HepG2 (cell line): Measurements from ENCODE around the gene SPNS1. TPM values are rescaled to one million over a fixed set of nuclear protein-coding genes. Genes with fewer than 3 reads are reported as not detected.

Experiments used
- CENPX ChIP-seq: sonication (generic); formaldehyde crosslinking; IDR thresholded peaks from 2 replicates; pipeline ENCODE4 v1.9.0; 2021; ENCODE audit warnings: mild to moderate bottlenecking, missing genetic modification reagents, moderate library complexity
- CTCF ChIP-seq: sonication (generic); formaldehyde crosslinking; IDR thresholded peaks from 2 replicates; pipeline ENCODE4 v1.5.0; 2020; ENCODE audit warnings: mild to moderate bottlenecking, missing genetic modification reagents, moderate library complexity
- FOSL2 ChIP-seq: sonication (generic); formaldehyde crosslinking; IDR thresholded peaks from 2 replicates; pipeline ENCODE4 v1.4.0; 2020; ENCODE audit warnings: missing genetic modification reagents
- HNRNPLL ChIP-seq: fragments of 200-400 bp; formaldehyde crosslinking; IDR thresholded peaks from 2 replicates; pipeline ENCODE4 v1.6.1; 2017; ENCODE audit warnings: mild to moderate bottlenecking, low read depth, low read length; ENCODE audit not compliant: poor library complexity, severe bottlenecking
- IKZF1 ChIP-seq: fragments of 450-650 bp; IDR thresholded peaks from 2 replicates; pipeline ENCODE4 v1.7.1; 2016
- MAX ChIP-seq: IDR thresholded peaks from 2 replicates; pipeline ENCODE4 v1.6.1; 2012; ENCODE audit warnings: inconsistent platforms
- MEF2D ChIP-seq: sonication (generic); formaldehyde crosslinking; IDR thresholded peaks from 2 replicates; pipeline ENCODE4 v1.5.1; 2020; ENCODE audit warnings: mild to moderate bottlenecking, missing genetic modification reagents
- MEIS1 ChIP-seq: sonication (generic); formaldehyde crosslinking; IDR thresholded peaks from 2 replicates; pipeline ENCODE4 v1.9.0; 2021; ENCODE audit warnings: mild to moderate bottlenecking, missing genetic modification reagents, moderate library complexity, borderline replicate concordance
- MXD4 ChIP-seq: IDR thresholded peaks from 2 replicates; pipeline ENCODE4 v1.6.1; 2016; ENCODE audit warnings: mild to moderate bottlenecking, missing biosample characterization, missing genetic modification reagents
- PLRG1 ChIP-seq: fragments of 450-650 bp; conservative IDR thresholded peaks from 2 replicates; pipeline ENCODE4 v1.6.1; 2016
- RBM22 ChIP-seq: fragments of 200-400 bp; formaldehyde crosslinking; optimal IDR thresholded peaks from 2 replicates; pipeline ENCODE3; 2017; ENCODE audit warnings: mild to moderate bottlenecking, low read length, moderate library complexity
- RORA ChIP-seq: sonication (generic); formaldehyde crosslinking; IDR thresholded peaks from 2 replicates; pipeline ENCODE4 v1.5.0; 2020; ENCODE audit warnings: mild to moderate bottlenecking, missing genetic modification reagents, moderate library complexity
- SIN3A ChIP-seq: IDR thresholded peaks from 2 replicates; pipeline ENCODE4 v1.6.1; 2011; ENCODE audit warnings: low read depth, mild to moderate bottlenecking, control low read depth, low read length, borderline replicate concordance
- SRSF9 ChIP-seq: fragments of 200-400 bp; formaldehyde crosslinking; IDR thresholded peaks from 2 replicates; pipeline ENCODE4 v1.6.1; 2018; ENCODE audit warnings: borderline replicate concordance, mild to moderate bottlenecking, low read depth, low read length; ENCODE audit not compliant: insufficient read depth, poor library complexity, severe bottlenecking
- ZFX ChIP-seq: sonication (generic); formaldehyde crosslinking; IDR thresholded peaks from 2 replicates; pipeline ENCODE4 v1.4.0; 2020; ENCODE audit warnings: mild to moderate bottlenecking, low read depth, missing genetic modification reagents, moderate library complexity
- ZNF530 ChIP-seq: sonication (generic); formaldehyde crosslinking; IDR thresholded peaks from 2 replicates; pipeline ENCODE4 v1.5.0; 2020; ENCODE audit warnings: low read depth, mild to moderate bottlenecking, missing genetic modification reagents
- ZNF629 ChIP-seq: sonication (generic); formaldehyde crosslinking; conservative IDR thresholded peaks from 2 replicates; pipeline ENCODE4 v1.5.0; 2020; ENCODE audit warnings: missing genetic modification reagents
- ZNF792 ChIP-seq: IDR thresholded peaks from 2 replicates; pipeline ENCODE4 v1.6.1; 2016
- polyA plus RNA-seq, 8 experiments: library from polyadenylated mRNA; depleted of rRNA in 3 of 8; stranded (reverse) in 7 of 8; unstranded in 1 of 8; fragments of >200 nt; fragmentation: Illumina TruSeq in 4 of 8; extraction: Trizol in 4 of 8; gene quantifications; 2 replicates each; pipeline versions ENCODE4 v1.2.1 to v1.2.3, GENCODE V29; 2011 to 2016; ENCODE audit warnings: low read depth in 4 of 8, missing spikeins in 1 of 8, mixed read lengths in 1 of 8; ENCODE audit not compliant: insufficient read depth in 1 of 8
- total RNA-seq, 5 experiments: library from RNA; depleted of rRNA; stranded (reverse); fragments of >200 nt; fragmentation: Illumina TruSeq; extraction: Trizol; gene quantifications; 2 replicates each; pipeline ENCODE4 v1.2.3, GENCODE V29; 2016; ENCODE audit warnings: low read depth in 1 of 5
- TF ChIP-seq, protein P1 (sequence below): sonication (generic); formaldehyde crosslinking; IDR thresholded peaks from 2 replicates; pipeline ENCODE4 v1.8.1; 2023; ENCODE audit warnings: mild to moderate bottlenecking, missing genetic modification reagents, borderline replicate concordance
- TF ChIP-seq, protein P2 (sequence below): sonication (generic); formaldehyde crosslinking; IDR thresholded peaks from 2 replicates; pipeline ENCODE4 v1.4.0; 2020; ENCODE audit warnings: low read depth, missing genetic modification reagents
- TF ChIP-seq, protein P3 (sequence below): sonication (generic); formaldehyde crosslinking; IDR thresholded peaks from 2 replicates; pipeline ENCODE4 v1.4.0; 2020; ENCODE audit warnings: mild to moderate bottlenecking, missing genetic modification reagents
- TF ChIP-seq, protein P4 (sequence below): sonication (generic); formaldehyde crosslinking; IDR thresholded peaks from 2 replicates; pipeline ENCODE4 v1.5.1; 2020; ENCODE audit warnings: mild to moderate bottlenecking, missing genetic modification reagents, moderate library complexity

SPNS1 gene
- total and polyA plus RNA-seq, 2 of the 13 experiments (the other 11 are each of a cell fraction or from before 2014, with no cell fraction given): 25.6 to 38.8 TPM

DNA sequence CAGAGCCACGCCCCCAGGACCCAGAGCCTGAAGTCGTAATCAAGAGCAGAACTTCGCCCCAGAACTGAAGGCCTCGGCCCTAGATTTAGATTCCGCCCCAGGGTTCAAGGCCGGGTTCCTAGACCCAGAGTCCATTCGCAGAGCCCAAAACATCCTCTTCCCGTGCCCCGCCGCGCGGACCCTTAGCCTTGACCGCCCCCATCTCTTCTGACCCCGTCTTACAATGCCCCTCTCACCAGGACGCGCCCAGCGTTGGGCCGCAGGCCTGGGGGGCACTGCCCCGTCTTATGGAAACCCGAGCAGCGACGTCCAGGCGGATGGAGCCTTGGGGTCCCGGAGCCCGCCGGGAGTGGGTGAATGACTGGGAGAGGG, 37.8 kb upstream of the SPNS1 start (continued):
- TF ChIP-seq, protein P1, sequence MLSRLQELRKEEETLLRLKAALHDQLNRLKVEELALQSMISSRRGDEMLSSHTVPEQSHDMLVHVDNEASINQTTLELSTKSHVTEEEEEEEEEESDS (CRISPR knock-in tag): no peak
- TF ChIP-seq MEF2D (CRISPR knock-in tag) (no peak), CENPX (no peak), CTCF (CRISPR knock-in tag) (no peak), MXD4 (CRISPR knock-in tag) (no peak), MAX (no peak), HNRNPLL (no peak), ZFX (CRISPR knock-in tag) (peak; percentile 74), SIN3A (no peak), SRSF9 (no peak), IKZF1 (no peak), RBM22 (no peak), PLRG1 (no peak), ZNF530 (CRISPR knock-in tag) (no peak), RORA (CRISPR knock-in tag) (no peak), MEIS1 (CRISPR knock-in tag) (no peak; the same call in 1 of the 2 replicates), ZNF629 (CRISPR knock-in tag) (no peak), ZNF792 (CRISPR knock-in tag) (0 out of 2 replicates have a peak, but pooled peaks have one; percentile 29), FOSL2 (no peak)
- TF ChIP-seq, protein P2, sequence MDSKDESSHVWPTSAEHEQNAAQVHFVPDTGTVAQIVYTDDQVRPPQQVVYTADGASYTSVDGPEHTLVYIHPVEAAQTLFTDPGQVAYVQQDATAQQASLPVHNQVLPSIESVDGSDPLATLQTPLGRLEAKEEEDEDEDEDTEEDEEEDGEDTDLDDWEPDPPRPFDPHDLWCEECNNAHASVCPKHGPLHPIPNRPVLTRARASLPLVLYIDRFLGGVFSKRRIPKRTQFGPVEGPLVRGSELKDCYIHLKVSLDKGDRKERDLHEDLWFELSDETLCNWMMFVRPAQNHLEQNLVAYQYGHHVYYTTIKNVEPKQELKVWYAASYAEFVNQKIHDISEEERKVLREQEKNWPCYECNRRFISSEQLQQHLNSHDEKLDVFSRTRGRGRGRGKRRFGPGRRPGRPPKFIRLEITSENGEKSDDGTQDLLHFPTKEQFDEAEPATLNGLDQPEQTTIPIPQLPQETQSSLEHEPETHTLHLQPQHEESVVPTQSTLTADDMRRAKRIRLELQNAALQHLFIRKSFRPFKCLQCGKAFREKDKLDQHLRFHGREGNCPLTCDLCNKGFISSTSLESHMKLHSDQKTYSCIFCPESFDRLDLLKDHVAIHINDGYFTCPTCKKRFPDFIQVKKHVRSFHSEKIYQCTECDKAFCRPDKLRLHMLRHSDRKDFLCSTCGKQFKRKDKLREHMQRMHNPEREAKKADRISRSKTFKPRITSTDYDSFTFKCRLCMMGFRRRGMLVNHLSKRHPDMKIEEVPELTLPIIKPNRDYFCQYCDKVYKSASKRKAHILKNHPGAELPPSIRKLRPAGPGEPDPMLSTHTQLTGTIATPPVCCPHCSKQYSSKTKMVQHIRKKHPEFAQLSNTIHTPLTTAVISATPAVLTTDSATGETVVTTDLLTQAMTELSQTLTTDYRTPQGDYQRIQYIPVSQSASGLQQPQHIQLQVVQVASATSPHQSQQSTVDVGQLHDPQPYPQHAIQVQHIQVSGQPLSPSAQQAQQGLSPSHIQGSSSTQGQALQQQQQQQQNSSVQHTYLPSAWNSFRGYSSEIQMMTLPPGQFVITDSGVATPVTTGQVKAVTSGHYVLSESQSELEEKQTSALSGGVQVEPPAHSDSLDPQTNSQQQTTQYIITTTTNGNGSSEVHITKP (CRISPR knock-in tag): no peak
- TF ChIP-seq, protein P3, sequence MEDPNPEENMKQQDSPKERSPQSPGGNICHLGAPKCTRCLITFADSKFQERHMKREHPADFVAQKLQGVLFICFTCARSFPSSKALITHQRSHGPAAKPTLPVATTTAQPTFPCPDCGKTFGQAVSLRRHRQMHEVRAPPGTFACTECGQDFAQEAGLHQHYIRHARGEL: no peak
- TF ChIP-seq, protein P4, sequence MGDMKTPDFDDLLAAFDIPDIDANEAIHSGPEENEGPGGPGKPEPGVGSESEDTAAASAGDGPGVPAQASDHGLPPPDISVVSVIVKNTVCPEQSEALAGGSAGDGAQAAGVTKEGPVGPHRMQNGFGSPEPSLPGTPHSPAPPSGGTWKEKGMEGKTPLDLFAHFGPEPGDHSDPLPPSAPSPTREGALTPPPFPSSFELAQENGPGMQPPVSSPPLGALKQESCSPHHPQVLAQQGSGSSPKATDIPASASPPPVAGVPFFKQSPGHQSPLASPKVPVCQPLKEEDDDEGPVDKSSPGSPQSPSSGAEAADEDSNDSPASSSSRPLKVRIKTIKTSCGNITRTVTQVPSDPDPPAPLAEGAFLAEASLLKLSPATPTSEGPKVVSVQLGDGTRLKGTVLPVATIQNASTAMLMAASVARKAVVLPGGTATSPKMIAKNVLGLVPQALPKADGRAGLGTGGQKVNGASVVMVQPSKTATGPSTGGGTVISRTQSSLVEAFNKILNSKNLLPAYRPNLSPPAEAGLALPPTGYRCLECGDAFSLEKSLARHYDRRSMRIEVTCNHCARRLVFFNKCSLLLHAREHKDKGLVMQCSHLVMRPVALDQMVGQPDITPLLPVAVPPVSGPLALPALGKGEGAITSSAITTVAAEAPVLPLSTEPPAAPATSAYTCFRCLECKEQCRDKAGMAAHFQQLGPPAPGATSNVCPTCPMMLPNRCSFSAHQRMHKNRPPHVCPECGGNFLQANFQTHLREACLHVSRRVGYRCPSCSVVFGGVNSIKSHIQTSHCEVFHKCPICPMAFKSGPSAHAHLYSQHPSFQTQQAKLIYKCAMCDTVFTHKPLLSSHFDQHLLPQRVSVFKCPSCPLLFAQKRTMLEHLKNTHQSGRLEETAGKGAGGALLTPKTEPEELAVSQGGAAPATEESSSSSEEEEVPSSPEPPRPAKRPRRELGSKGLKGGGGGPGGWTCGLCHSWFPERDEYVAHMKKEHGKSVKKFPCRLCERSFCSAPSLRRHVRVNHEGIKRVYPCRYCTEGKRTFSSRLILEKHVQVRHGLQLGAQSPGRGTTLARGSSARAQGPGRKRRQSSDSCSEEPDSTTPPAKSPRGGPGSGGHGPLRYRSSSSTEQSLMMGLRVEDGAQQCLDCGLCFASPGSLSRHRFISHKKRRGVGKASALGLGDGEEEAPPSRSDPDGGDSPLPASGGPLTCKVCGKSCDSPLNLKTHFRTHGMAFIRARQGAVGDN (CRISPR knock-in tag): peak; percentile 25; the same call in 1 of the 2 replicates
